ENCODE measurements around the gene SETD6.

- TF ChIP-seq MCM5 (IDR thresholded peaks at IDR 0.05; ENCODE audit: low read depth) (no peak), SETDB1 (IDR thresholded peaks at IDR 0.05; ENCODE audit: low read length) (no peak), ZNF518B (CRISPR knock-in tag; IDR thresholded peaks at IDR 0.05) (no peak)
Observed at GRCh38 chr16:58543685-58544084, 28.4 kb downstream of the SETD6 start.
